Inflammatory macrophage treated with lipopolysaccharide for 4 hours (primary cell): ENCODE data around the gene ATP6V0D1.

Experiments used
- DNase-seq: peaks from one replicate; pipeline ENCODE4 v3.0.0-alpha.2; 2020

The ATP6V0D1 gene

DNA sequence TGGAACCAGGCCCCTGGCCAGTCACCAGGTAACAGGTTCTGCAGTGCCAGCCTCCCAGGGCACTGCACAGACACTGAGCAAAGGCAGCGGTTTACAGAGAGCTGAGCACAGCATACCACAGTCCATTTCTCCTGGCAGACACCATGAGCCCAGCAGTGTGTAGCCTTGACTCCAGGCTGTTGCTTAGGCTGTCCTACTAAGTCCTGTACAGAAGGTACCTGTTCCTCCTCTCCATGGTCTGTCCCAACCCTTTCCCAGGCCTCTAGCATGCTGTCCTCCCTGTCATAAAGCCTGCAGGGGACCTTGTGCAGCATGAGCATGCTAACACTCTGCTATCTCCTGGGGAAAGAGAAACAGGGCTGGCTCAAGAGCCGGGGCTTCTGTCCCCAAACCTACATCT lies 20.0 kb downstream of the ATP6V0D1 start:
- DNase-seq = no peak

DNA sequence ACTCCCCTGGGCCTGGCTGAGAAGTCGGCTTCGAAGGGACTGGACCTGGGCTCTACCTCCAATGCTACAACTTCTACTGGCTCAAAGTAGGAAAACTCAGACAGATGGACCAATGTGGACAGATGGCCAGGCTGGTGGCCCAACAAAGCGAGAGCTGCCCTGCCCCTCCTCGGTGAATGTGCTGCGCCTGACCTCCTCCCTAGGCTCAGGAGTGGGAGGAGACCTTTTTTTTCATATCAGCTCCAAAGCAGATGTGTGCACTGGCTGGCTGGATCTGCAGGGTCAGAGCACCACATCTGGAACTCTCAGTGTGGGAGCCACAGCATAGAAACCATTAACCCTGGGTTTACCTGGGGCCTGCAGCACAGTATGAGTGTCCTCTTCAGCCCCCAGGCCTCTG lies 20.8 kb downstream of the ATP6V0D1 start:
- no peak for DNase-seq

DNA sequence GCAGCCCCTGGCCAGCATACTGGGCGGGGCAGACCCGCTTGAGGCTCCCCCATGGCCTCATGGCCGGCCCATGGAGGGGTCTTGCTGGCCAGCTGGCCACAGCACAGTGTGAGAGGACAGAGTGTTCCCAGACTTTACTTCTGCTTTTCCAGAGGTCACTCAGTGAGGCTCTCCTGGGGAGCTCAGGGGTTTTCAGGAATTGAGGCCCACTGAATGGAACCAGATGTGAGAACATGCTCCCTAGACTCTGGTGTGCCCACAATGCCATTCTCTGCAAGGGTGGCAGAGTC lies 21.2 kb downstream of the ATP6V0D1 start:
- no peak for DNase-seq

DNA sequence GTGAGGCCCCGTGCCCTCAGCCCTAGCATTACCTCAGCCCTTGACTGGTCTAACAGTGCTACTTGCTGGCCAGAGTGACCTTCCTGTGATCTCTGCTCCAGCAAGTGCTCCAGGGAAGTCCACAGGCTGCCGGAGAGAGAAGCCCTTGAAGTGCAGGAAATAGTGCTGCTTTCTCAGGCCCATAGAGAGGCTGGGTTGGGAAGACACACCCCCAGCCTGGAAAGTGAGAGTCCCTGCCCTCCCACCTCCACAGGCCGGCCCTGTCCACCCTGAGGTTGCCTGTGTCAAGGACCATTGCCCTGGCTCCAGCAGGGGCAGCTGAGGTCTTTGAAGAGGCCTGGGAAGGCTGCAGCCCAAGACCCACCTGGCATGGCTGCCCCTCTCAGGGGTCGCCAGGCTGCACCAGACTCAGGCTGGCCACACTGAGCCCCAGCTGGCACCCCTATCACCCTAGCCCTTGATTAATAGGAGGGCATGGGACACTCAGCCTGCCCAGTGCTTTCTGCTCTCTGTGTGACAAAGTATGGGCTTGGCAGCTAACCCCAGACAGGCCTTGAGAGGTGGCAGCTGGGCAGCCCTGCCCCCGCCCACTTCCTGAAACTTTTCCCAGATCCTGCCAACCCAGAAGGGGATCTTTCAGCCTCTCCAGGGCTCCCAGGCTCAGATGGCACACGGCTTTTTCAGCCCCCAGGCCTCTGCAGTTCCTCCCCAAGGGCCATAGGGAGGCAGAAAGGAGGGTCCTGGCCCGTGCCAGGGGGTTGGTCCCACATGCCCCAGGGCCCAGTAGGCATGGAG lies 21.7 kb downstream of the ATP6V0D1 start:
- DNase-seq = no peak

DNA sequence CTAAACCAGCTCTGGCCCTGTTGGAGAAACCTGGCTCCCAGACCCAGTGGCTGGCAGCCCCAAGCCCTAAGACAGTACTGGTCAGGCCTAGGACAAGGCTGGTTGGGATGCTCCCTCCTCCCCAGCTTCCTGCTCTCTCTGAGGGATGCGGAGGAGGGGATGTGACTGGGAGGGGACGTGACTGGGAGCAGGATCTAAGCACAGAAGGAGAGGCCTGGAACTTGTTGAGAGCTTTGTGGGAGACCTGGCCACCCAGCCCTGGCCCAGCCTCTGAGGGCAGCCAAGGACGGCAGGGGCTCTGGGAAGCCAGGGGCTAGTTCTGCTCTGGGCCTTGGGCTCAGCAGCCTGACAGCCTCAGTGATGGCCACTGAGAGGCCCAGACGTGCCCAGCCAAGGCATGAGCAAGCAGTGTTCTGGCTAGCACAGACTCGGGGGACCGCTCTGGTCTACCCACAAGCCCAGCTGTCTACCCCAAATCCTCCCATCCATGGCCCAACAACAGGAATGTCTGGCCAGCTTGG lies 22.8 kb downstream of the ATP6V0D1 start:
- no peak for DNase-seq

DNA sequence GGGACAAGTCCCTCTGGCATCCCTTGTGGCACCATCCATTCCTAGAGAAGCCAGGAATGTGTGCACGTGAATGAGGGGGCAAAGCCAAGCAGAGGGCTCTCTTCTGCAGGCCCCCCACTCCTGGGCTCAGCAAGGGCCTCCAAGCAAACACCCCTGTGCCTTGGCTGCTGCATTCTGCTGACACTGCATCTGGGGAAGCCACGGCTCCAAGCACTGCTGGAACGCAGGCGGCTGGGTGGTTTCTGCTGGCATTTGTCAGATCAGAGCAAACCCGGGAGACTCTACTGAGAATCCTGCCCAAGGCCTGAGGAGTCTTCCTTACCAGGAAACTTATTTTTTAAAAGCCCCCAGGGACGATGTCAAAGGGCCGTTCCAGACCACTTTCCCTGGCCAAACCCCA lies 23.3 kb downstream of the ATP6V0D1 start:
- no peak for DNase-seq

DNA sequence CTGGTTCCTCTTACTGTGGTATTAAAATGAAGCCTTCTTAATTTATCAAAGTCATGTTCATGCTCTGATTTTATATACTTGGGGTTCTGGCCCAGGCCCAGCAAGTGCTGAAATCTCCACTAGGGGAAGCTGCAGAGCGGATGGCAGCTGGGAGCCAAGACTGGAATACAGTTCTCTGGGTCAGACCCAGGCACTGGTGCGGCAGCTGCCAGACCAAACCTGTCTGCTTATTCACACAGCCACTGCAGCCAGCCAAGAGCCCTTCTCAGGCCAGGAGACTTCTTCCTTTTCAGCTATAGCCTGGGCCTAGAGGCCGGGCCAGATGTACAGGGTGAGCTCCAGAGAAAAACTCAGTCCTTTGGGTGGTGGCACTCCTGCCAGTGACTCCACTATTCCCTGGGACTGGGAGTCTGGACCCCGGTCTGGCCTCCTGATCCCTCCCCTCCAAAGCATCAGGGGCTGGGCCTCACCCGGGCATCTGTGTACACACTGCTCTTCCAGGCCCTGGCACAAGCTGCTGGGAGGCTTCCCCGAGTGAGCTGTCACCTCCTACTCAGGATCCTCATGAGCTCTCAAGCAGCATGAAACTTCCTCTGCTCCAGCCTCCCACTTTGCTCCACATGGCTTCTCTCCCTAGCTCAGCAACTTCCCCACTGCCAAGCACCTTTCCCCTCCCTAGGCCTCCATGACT lies 24.4 kb downstream of the ATP6V0D1 start:
- DNase-seq = peak; percentile 36

DNA sequence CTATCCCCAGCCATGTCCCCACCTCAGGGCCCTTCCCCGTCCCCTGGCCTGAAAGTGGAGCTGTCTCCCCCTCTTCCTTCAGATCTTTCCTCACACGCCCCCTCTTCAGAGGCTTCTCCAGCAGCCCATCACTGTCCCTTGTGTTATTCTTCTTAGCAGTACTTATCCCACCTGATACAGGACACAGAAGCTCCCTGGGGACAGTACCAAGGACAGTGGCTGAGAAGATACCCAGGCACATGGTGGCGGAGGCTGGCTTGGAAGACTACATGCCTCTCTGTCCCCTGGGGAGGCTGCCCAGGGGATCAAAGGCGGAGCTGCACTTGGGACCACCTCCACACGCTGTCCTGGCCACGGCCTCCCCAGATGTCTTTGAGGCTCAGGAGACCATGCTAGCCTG lies 26.1 kb downstream of the ATP6V0D1 start:
- no peak for DNase-seq

DNA sequence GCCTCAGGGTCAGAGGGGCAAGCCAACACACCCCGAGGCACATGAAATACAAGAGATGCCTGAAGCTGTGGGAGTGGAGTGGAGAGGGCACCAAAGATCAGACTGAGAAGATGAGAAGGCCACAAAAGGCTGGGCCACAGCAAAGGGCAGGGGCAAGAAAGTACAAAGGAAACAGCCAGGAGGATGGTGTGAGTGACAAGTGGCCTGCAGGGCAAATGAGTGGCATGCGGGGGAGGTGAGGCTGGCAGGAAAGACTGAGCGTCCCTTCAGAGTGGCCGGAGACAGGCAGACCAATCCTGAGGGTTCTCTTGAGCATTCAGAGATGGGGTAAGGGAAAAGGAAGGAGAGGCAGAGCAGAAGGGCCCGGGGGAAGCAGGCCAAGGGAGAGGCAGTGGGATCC lies 26.9 kb downstream of the ATP6V0D1 start:
- no peak for DNase-seq

DNA sequence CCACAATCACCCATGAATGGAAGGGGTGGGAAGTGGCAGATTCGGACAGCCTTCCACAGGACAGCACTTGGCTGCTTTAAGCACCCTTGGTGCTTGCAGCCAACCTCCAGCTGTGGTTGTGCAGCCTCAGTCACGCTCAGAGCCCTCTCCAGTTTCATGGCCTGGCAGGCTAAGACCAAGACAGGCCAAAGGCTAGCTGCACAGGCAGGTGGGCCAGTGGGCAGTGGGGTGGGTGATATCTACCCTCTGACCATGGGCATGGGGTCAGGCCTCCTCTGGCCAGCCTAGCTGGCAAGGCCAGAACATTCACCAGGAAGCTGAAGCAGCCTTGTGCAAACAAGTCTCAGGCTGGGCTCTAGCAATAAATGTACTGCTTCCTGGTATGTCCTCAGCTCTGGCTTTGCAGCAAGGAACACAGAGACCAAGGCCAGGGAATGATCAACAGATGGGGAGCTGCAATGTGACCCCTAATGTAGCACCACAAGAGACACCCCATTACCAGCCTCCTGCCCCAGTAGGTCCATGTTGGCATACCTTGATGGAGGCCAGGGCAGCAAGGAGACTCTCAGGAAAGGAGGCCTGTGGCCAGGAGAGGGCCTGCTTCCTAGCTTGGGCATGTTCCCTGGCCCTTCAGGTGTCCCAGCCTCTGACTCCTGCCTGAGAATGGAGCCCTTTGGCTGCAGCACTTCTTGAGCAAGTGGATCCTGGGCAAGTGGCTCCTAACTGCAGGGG lies 29.1 kb downstream of the ATP6V0D1 start:
- no peak for DNase-seq

DNA sequence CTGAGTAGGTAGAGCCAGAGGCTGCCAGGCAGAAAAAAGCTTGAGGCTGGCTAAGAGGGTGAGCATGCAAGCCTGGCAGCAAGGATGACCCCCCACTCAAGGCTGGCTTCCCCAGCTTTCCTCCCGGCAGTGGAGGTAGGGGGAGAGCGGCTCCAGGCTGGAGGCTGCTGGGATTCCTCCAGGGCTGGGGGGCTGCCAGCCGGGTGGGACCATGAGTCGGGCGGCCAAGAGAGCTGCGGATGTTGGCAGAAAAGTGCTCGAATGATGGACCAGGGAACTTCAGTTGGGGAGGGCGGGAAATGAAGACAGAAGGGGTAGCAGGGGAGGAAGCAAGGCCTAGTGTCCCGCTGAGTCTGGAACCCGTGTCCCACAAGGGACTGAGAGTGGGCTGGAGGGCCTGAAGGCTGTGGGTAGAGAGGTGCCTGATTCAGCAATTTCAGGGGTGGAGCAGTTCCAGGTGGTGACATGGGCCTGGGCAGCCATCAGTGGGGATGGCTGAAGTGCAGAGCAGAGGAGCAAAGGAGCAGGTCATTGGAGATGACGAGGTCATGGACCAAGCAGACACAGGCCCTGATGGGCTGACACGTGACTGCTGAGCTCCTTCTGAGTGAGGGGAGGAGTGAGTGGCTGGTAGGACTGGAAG lies 29.8 kb downstream of the ATP6V0D1 start:
- DNase-seq = no peak

DNA sequence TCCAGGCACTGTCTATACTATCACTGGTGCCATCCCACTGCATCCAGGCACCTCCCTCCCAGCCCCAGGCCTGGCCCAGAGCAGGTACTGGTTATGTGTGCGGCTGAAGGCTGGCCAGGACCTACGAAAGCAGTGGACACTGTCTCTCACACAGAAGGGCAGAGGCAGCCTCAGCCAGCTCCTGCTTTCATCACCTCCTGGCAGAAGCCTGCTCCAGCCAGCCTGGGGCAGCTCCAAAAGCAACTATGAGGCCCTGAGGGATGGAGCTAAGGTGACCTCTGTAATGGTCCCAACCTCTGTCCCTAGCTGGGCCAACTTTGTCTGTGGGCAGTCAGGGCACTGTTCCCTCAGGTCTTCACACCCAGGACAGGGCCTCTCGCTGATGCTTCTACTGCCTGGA lies 31.2 kb downstream of the ATP6V0D1 start:
- DNase-seq = no peak

DNA sequence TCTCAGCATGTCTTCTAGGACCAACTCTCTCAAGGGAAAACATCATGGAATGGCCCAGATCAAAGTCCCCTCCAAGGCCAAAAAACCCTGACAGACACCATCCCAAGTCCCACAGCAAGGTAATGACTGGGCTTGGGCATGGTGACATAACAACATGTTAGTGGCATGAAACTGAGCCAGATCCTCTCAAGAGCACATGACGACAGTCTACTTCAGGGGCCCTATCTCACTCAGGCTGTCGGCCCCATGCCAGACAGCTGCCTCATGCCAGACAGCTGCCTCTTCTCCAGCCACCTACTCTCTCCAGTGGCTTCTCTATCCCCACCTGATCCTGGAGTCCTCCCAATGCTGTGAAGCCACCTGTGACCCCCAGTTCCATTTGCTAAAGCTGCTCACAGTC lies 31.6 kb downstream of the ATP6V0D1 start:
- no peak for DNase-seq

DNA sequence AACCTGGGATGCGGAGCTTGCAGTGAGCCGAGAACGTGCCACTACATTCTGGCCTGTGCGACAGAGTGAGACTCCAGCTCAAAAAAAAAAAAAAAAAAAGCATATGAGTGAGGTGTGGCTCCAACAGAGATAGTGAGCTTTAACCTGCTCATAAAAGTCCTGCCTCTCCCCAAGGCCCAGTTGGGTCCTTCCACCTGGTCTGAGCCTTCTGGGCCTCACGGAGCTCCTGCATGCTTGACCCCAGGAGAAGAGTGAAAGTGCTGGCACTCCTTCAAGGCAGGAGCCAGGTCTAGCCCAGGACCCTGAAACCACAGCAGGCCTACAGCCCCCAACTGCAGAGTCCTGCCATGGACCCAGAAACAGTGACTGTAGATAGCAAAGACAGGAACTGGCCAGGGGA lies 32.4 kb downstream of the ATP6V0D1 start:
- DNase-seq = no peak

DNA sequence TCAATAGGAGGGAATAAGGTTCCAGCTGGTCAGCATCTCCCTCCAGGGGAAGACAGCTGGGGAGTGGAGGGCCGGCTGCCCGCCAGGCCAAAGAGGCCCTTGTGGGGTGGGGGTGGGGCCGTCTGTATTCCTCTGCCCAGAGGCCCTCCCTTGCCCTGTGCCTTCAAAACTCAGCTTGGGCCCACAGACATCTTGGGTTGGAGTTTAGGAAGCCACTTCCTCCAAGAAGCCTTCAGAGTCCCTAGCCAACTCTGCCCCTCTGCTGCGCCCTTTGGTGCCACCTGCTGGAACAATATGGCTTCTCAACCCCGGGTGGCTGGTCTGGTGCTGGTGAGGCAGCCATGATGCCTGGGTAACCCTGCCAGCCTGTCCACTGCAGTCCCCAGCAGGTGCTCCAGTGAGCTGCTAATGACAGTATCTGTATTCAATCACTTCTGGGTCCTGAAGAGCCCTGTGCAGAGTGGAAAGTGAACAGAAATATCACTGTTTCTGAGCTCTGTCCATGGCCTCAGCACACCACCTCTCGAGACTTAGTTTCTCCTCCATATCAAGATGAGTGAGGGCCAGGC lies 33.4 kb downstream of the ATP6V0D1 start:
- peak; percentile 62 for DNase-seq

DNA sequence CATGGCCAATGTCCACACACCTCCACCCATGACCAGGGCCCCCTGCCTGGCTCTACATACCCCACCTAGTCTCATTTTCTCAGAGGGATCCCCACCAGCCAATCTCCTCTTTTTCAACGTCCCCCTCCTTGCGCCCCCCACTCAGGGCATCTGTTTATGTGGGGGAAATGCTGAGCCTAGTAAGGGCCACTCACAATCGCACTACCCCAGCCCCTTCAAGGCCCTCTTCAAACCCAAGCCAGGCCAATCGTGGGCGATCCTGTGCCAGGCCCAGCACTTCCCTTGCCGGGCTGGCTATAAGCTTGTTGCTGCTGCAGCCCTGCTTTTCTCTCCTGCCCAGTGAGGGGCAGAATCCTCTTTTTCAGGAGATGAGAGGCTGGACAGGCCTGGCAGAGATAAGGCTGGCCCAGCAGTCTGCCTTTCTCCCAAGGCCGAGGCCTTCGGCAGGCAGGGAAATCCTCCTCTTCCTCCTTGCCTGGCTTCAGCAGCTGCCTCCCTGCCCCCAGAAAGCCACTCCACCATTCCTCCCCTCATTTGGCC lies 33.9 kb downstream of the ATP6V0D1 start:
- DNase-seq = no peak

DNA sequence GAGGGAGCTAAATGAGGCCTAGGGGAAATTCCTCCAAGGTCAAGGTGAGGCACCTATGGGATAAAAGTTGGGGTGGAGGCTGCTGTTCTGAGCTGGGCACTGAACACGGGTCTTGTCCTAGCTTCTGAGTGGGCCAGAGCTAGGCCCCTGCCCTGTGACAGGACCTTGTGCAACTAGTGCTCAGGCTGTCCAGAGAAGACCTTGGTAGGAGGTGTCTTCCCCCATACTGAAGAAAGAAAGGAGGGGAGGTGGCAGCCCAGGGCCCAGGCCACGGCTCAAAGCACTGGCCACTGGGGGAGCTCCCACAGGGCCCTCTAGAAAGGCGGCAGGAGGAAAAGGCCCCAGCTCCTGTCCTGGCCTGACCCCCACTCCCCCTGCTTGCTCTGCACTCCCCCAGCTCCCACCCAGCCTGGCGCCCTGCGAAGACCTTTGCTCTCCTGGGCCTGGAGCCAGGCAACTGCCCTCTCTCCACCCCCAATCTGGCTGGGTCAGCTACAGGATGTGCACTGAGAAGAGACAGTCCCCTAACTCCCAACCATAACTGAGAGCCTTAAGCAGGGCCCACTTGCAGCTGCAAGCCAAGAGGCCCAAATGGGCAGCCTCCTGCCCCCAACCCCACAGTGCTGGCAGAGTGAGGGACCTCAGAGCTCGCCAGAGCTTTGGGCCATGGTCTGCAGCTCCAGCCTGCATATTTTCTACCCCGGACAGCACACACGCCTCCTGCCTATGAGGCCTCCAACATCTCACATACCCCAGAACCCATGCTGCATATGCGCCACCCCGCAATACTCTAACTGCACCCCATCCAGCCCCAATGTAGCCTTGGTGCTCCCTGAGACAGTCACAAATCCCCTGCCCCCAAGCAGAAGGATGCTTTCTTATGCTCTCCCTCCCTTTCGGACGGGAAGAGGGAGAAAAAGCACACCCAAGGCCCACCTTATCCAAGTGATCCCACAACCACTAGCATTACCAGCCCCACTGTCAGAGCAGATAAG lies 34.7 kb downstream of the ATP6V0D1 start:
- DNase-seq = no peak

DNA sequence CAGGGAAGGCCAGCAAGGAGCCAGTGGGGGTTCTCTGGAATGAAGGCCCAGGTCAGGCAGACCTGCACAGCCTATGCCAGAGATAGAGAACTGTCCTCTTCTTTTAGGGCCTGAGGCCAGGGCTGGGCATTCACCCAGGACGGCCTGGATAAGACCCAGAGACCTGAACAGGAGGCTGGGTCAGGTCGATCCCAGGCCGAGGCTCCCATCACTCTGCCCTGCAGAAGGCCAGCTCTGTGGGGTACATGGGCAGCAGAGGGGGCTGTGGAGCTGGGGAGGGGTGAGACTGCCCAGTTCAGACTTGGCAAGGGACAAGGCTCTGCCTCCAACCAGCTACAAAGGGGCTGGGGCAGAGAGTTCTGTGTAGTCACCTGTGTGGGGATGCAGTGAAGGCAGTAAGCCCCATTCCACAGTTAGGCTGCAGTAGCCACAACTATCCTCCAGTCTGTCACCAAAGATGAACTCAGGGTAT lies 35.5 kb downstream of the ATP6V0D1 start:
- DNase-seq = no peak

DNA sequence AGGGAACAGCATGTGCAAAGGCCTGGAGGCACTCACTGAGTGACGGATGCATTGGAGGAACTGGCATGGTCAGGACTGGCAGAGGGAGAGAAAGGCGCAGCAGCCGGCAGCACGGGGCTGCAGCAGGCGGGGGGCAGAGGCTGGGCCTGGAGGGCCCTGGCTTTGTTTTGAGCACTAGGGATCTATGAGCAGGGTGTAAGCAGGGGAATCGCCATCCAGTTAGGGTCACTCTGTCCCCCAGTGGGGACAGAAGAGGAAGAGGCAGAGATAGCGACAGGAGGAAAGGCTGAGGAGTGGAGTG lies 35.9 kb downstream of the ATP6V0D1 start:
- no peak for DNase-seq

DNA sequence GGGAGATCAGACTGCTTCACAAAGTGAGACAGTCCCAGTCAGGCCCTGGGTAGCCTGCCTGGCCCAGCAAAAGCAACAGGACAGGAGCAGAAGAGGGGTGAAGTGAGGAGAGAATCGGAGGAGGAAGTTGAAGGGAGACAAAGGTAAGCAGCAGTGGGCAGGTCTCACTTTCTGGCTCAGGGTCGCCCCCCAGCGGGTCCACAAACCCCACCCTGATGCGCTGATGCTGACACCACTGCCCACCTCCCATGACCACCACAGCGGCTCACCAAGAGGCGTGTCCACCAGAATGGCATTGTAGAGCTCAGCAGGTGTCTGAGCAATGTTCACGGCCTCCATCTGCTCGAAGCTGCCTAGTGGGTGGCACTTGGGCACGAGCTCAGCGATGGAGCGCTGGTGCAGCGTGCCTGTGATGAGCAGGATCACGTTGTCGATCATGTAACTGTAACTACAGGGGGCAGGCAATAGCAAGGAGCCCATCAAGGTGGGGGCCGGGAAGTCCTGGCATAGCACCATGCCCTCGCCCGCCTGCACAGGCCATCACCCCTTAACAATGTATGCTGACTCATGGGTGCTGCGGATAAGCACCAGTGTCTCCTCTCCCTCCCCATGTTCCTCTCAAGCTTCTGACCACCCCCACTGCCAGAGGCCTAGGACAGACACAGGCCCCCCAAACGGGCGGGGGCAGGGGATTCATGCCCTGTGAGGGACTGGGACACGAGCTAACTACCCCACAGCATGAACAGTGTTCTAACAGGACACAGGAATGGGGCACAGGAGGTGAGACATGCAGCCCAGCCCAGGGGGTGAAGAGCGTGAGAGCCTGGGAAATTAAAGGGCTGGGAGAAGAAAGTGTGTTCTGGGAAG lies 36.5 kb downstream of the ATP6V0D1 start:
- no peak for DNase-seq

DNA sequence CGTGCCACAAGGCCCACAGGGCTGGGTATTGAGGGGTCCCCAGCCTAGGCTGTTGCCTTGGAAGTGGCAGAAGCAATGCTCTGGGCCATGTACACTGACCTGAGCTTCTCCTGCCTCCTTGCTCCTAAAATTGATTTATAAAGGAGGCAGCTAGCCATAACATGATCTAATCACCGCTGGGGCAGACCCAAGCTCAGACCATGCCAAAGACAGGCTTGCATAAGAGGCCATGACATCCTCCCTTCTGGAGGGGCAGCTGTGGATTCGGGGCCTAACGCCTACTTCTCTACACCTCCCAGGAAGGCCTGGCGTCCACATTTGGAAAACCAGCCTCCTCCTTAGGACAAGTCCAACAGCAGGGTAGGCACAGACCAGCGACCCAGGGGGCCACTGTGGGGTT lies 37.7 kb downstream of the ATP6V0D1 start:
- DNase-seq = no peak
